Measurements from ENCODE around the gene NTHL1.

- TF ChIP-seq, protein P1, sequence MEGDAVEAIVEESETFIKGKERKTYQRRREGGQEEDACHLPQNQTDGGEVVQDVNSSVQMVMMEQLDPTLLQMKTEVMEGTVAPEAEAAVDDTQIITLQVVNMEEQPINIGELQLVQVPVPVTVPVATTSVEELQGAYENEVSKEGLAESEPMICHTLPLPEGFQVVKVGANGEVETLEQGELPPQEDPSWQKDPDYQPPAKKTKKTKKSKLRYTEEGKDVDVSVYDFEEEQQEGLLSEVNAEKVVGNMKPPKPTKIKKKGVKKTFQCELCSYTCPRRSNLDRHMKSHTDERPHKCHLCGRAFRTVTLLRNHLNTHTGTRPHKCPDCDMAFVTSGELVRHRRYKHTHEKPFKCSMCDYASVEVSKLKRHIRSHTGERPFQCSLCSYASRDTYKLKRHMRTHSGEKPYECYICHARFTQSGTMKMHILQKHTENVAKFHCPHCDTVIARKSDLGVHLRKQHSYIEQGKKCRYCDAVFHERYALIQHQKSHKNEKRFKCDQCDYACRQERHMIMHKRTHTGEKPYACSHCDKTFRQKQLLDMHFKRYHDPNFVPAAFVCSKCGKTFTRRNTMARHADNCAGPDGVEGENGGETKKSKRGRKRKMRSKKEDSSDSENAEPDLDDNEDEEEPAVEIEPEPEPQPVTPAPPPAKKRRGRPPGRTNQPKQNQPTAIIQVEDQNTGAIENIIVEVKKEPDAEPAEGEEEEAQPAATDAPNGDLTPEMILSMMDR (conservative IDR thresholded peaks at IDR 0.05) = no peak
- no peak for TF ChIP-seq EZH2 (IDR thresholded peaks at IDR 0.05; ENCODE audit: low read depth)
Measured at GRCh38 chr16:2002406-2003230, 45.0 kb downstream of the NTHL1 start.

Data from PC-9 (cell line).